Lung (tissue), 12 donors: ENCODE results near the gene MIX23. TPM values are rescaled to one million over a fixed set of nuclear protein-coding genes. Genes with fewer than 3 reads are reported as not detected.

Experiments
- ATAC-seq: fragments of 200-7000 bp; cut with Tn5 transposase; one replicate; pipeline ENCODE4 v1.9.1; 2020; ENCODE audit warnings: moderate number of reproducible peaks; ENCODE audit not compliant: insufficient read depth, low FRiP score
- DNase-seq, 3 donors: peaks; one replicate each; pipeline ENCODE4 v3.0.0-alpha.2; 2013 to 2017
- H3K27ac ChIP-seq, 2 donors: one replicate each; pipeline ENCODE4 v1.5.1; 2013; ENCODE audit warnings: mild to moderate bottlenecking in 2 of 2, moderate library complexity in 2 of 2, control low read depth in 1 of 2, inconsistent platforms in 1 of 2, low read depth in 1 of 2, low read length in 1 of 2
- H3K27me3 ChIP-seq, 3 donors: one replicate each; pipeline ENCODE4 v1.5.1; 2013; ENCODE audit warnings: low read length in 2 of 3; ENCODE audit not compliant: control insufficient read depth in 3 of 3, insufficient read depth in 3 of 3
- H3K36me3 ChIP-seq, 4 donors: one replicate each; pipeline ENCODE4 v1.5.1; 2013; ENCODE audit warnings: low read length in 4 of 4, mild to moderate bottlenecking in 1 of 4, moderate library complexity in 1 of 4; ENCODE audit not compliant: control insufficient read depth in 4 of 4, insufficient read depth in 4 of 4
- H3K4me1 ChIP-seq, 5 donors: one replicate each; pipeline ENCODE4 v1.5.1; 2013; ENCODE audit warnings: low read length in 5 of 5, mild to moderate bottlenecking in 2 of 5, moderate library complexity in 1 of 5; ENCODE audit not compliant: control insufficient read depth in 5 of 5, insufficient read depth in 5 of 5
- H3K4me3 ChIP-seq: one replicate; pipeline ENCODE4 v1.5.1; 2013; ENCODE audit warnings: mild to moderate bottlenecking, control low read depth, moderate library complexity
- H3K9ac ChIP-seq, 2 donors: one replicate each; pipeline ENCODE4 v1.5.1; 2013; ENCODE audit warnings: low read length in 2 of 2, control low read depth in 1 of 2; ENCODE audit not compliant: insufficient read depth in 1 of 2
- H3K9me3 ChIP-seq, 4 donors: one replicate each; pipeline ENCODE4 v1.5.1; 2013; ENCODE audit warnings: low read length in 3 of 4, mild to moderate bottlenecking in 1 of 4, moderate library complexity in 1 of 4; ENCODE audit not compliant: control insufficient read depth in 4 of 4, insufficient read depth in 3 of 4
- CTCF ChIP-seq: IDR thresholded peaks from 2 replicates; pipeline ENCODE4 v1.5.1; 2012; ENCODE audit warnings: mild to moderate bottlenecking; ENCODE audit errors: control extremely low read depth, extremely low read depth
- WGBS, 2 donors: extraction: QIAGEN DNeasy Blood & Tissue Kit; methylation state at CpG; one replicate each; pipeline ENCODE4 v1.1.7; 2013; 5-methylcytosine and 5-hydroxymethylcytosine counted together
- polyA plus RNA-seq, 2 donors: library from polyadenylated mRNA; stranded (reverse); fragments of 200-250 nt; gene quantifications; one replicate each; pipeline ENCODE4 v1.2.1, GENCODE V29; 2013
- total RNA-seq, 2 donors: library from RNA; depleted of rRNA in 1 of 2; stranded (reverse); fragments of >200 nt in 1 of 2; gene quantifications; one replicate each; pipeline ENCODE4 v1.2.1, GENCODE V29; 2014 to 2021
- donor health status: control.
- donor health status: control.
- donor health status: Bipolar disorder and iron deficiency.
- donor health status: healthy.
- donor health status: DM: yes; HTN: yes; CAD: no.

The MIX23 gene
- total and polyA plus RNA-seq, 4 donors = 17.8 to 40.4 (median 21.4) TPM

- 88 to 94% methylated on average over 1 of the region's 1 CpG for WGBS, 2 donors
- ATAC-seq (no peak), DNase-seq (no peak)
- TF ChIP-seq CTCF = no peak
- H3K9ac ChIP-seq = no peak overlapping the region
- H3K27ac ChIP-seq = no peak overlapping the region
- H3K27me3 ChIP-seq = no peaks in the 10 kb centered on the region
- peaks cover 0 to 5% (median 3%) of the 10 kb centered on the region in 4 donors for H3K36me3 ChIP-seq
- no peaks in the 10 kb centered on the region for H3K9me3 ChIP-seq
- H3K4me3 ChIP-seq = no peak overlapping the region
- H3K4me1 ChIP-seq = peaks cover 0 to 10% (median 0%) of the 10 kb centered on the region in 5 donors
Observed at GRCh38 chr3:122397201-122397600, 14.2 kb upstream of the MIX23 start.

DNA sequence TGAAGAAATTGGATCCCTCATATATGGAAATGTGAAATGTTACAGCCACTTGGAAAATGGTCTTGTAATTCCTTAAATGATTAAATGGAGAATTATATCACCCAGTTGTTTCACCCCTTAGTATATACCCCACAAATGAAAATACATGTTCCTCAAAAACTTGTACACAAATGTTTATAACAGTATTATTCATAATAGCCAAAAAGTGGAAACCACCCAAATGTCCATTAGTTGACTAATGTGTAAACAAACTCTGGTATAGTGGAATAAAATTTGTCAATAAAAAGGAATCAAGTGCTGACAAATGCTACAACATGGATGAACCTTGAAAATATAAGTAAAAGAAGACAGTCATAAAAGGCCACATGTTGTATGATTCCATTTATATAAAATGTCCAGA is 13.5 kb upstream of the MIX23 start:
- Histone ChIP-seq H3K9ac (no peak overlapping the region), H3K27me3 (no peaks in the 10 kb centered on the region), H3K9me3 (no peaks in the 10 kb centered on the region), H3K4me3 (no peak overlapping the region), H3K27ac (no peak overlapping the region), H3K36me3 (peaks cover 0 to 5% (median 3%) of the 10 kb centered on the region in 4 donors), H3K4me1 (peaks cover 0 to 15% (median 0%) of the 10 kb centered on the region in 5 donors)
- TF ChIP-seq CTCF = no peak
- no peak for ATAC-seq
- DNase-seq = no peak

DNA sequence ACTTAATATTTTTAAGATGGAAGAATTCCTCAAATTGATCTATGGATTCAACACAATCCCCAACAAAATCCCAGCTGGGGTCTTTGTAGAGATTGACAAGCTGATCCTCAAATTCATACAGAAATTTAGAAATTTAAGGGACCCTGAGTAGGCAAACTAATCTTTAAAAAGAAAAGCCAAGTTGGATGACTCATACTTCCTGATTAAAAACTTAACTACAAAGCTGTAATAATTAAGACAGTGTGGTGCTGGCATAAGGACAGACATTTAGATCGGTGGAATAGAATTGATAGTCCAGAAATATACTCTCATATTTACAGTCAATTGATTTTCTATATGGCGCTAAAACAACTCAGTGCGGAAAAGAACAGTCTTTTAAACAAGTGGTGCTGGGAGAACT is 12.6 kb upstream of the MIX23 start:
- WGBS, 2 donors = 64 to 65% methylated on average over 3 of the region's 3 CpGs
- TF ChIP-seq CTCF = no peak
- no peak overlapping the region for H3K9ac ChIP-seq
- no peaks in the 10 kb centered on the region for H3K27me3 ChIP-seq
- no peaks in the 10 kb centered on the region for H3K9me3 ChIP-seq
- H3K27ac ChIP-seq = no peak overlapping the region
- DNase-seq (no peak), ATAC-seq (no peak)
- H3K4me3 ChIP-seq = no peak overlapping the region
- peaks cover 0 to 5% (median 3%) of the 10 kb centered on the region in 4 donors for H3K36me3 ChIP-seq
- peaks cover 0 to 24% (median 0%) of the 10 kb centered on the region in 5 donors for H3K4me1 ChIP-seq

DNA sequence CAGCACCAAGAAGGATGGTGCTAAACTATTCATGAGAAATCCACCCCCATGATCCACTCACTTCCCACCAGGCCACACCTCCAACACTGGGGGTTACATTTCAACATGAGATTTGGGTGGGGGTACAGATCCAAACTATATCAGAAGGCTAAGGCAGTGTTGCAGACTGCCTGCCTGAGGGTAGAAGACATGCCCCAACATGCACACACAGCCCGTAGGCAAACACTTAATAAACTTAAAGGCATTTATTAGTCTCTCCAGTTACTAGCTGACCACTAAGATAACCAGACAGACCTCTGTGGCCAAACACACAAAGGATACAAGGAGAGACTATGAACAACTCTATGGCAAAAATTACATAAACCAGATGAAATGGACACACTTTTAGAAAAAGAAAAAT is 11.1 kb upstream of the MIX23 start:
- no peak for DNase-seq
- TF ChIP-seq CTCF = no peak
- H3K27ac ChIP-seq = no peak overlapping the region
- H3K36me3 ChIP-seq = peaks cover 0 to 5% (median 3%) of the 10 kb centered on the region in 4 donors
- ATAC-seq = no peak
- H3K4me3 ChIP-seq = no peak overlapping the region
- H3K27me3 ChIP-seq = no peaks in the 10 kb centered on the region
- 79 to 90% methylated on average over 1 of the region's 1 CpG for WGBS, 2 donors
- no peak overlapping the region for H3K9ac ChIP-seq
- H3K9me3 ChIP-seq = no peaks in the 10 kb centered on the region
- peaks cover 0 to 27% (median 0%) of the 10 kb centered on the region in 5 donors for H3K4me1 ChIP-seq
